Testis (tissue), 3 donors: Measurements from ENCODE around the gene NOC2L. TPM values are rescaled to one million over a fixed set of nuclear protein-coding genes. Genes with fewer than 3 reads are reported as not detected.

Experiments
- DNase-seq: peaks from one replicate; pipeline ENCODE4 v3.0.0-alpha.2; 2019
- H3K27ac ChIP-seq, 2 donors: fragments of 200-600 bp; sonication (generic); one replicate each; pipeline ENCODE4 v1.5.1; 2019
- H3K27me3 ChIP-seq: fragments of 200-600 bp; sonication (generic); one replicate; pipeline ENCODE4 v1.5.1; 2019
- H3K36me3 ChIP-seq: fragments of 200-600 bp; sonication (generic); one replicate; pipeline ENCODE4 v1.5.1; 2017; ENCODE audit warnings: low read depth; ENCODE audit errors: missing control alignments
- H3K4me1 ChIP-seq: fragments of 200-600 bp; sonication (generic); one replicate; pipeline ENCODE4 v1.5.1; 2019
- H3K4me3 ChIP-seq, 2 donors: fragments of 200-600 bp; sonication (generic); one replicate each; pipeline ENCODE4 v1.5.1; 2017 to 2019
- H3K9me3 ChIP-seq: fragments of 200-600 bp; sonication (generic); one replicate; pipeline ENCODE4 v1.5.1; 2017
- POLR2A ChIP-seq: fragments of 450-650 bp; IDR thresholded peaks from one replicate; pipeline ENCODE4 v1.6.1; 2017; ENCODE audit warnings: antibody characterized with exemption, mild to moderate bottlenecking, moderate library complexity
- WGBS, 2 donors: methylation state at CpG; one replicate each; pipeline ENCODE4 v1.1.5; 2018; 5-methylcytosine and 5-hydroxymethylcytosine counted together
- intact Hi-C: fragments of 100-400 bp; cut with DNase I; formaldehyde crosslinking; loops from one replicate; pipeline ENCODE4 v1.15.1; 2023; ENCODE audit warnings: low total_unique reads
- polyA plus RNA-seq: library from polyadenylated mRNA; stranded (reverse); fragments of 350-450 nt; fragmentation: Illumina TruSeq; extraction: RNeasy Lipid Tissue Mini Kit (QIAGEN cat#74804); gene quantifications from one replicate; pipeline ENCODE4 v1.2.3, GENCODE V29; 2014; ENCODE audit warnings: low read depth, low replicate concordance; ENCODE audit not compliant: insufficient read depth
- total RNA-seq, 2 donors: library from RNA; depleted of rRNA; stranded (reverse); fragments of >200 nt; gene quantifications; one replicate each; pipeline ENCODE4 v1.2.3, GENCODE V29; 2016
- TF ChIP-seq, protein P1 (sequence below), 3 experiments: fragments of 450-650 bp in 2 of 3; fragments of 200-600 bp in 1 of 3; sonication (generic) in 1 of 3; IDR thresholded peaks; one replicate each; pipeline ENCODE4 v1.5.1; 2016 to 2019; ENCODE audit warnings: antibody characterized with exemption in 3 of 3, mild to moderate bottlenecking in 2 of 3, moderate library complexity in 1 of 3

Gene NOC2L
- total and polyA plus RNA-seq, 3 donors from 2014 or later, result 78.3 to 94.0 (median 82.5) TPM

- Histone ChIP-seq H3K27me3 (no peaks in the 10 kb centered on the region), H3K36me3 (no peaks in the 10 kb centered on the region), H3K4me3 (peak overlapping the region; percentile 39 to 51), H3K9me3 (no peaks in the 10 kb centered on the region), H3K4me1 (peaks cover 22% of the 10 kb centered on the region), H3K27ac (no peak overlapping the region)
- 8% methylated on average over 63 of the region's 65 CpGs; no CpG with 5 or more reads in 1 of the 2 donors for WGBS, 2 donors
- no peak for TF ChIP-seq POLR2A
- TF ChIP-seq, protein P1, sequence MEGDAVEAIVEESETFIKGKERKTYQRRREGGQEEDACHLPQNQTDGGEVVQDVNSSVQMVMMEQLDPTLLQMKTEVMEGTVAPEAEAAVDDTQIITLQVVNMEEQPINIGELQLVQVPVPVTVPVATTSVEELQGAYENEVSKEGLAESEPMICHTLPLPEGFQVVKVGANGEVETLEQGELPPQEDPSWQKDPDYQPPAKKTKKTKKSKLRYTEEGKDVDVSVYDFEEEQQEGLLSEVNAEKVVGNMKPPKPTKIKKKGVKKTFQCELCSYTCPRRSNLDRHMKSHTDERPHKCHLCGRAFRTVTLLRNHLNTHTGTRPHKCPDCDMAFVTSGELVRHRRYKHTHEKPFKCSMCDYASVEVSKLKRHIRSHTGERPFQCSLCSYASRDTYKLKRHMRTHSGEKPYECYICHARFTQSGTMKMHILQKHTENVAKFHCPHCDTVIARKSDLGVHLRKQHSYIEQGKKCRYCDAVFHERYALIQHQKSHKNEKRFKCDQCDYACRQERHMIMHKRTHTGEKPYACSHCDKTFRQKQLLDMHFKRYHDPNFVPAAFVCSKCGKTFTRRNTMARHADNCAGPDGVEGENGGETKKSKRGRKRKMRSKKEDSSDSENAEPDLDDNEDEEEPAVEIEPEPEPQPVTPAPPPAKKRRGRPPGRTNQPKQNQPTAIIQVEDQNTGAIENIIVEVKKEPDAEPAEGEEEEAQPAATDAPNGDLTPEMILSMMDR (IDR thresholded peaks at IDR 0.05), result no peak
- DNase-seq, result no peak
- intact Hi-C loops, result no loop called here
Observed at GRCh38 chr1:925561-926421, 33.3 kb downstream of the NOC2L start.

DNA sequence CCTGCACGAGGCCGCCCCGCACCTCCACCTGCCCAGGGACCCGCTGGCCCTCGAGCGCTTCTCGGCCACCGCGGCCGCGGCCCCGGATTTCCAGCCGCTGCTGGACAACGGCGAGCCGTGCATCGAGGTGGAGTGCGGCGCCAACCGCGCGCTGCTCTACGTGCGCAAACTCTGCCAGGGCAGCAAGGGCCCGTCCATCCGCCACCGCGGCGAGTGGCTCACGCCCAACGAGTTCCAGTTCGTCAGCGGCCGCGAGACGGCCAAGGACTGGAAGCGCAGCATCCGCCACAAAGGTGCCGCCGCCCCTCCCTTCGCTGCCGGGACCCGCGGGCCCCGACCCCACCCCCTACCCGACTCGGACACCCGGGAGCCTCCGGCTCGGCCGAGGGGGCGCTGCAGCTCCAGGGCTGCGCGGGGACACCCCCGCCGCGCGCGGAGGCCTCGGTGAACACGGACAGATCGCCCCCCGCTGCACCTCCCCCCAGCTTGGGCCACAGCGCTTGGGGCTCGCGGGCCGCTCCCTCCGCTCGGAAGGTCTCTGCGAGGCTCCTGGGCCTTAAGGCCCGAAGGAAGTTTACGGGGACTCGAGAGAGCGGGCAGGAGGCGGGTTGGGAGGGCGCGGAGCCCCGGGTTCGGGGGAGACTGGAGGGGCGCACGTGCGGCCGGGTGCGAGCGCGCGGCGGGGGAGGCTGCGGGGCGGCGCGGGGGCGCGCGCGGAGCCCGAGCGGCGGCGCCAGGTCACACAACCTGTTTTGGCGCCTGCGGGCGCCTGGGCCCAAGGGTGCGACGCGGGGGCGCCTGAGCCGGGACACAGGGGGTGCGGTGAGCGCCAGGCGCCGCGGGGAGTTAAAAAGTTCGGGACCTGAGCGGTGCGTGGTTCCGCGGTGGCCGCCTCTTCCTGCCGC lies 34.1 kb downstream of the NOC2L start:
- peak; percentile 47 for DNase-seq
- H3K27me3 ChIP-seq, result no peaks in the 10 kb centered on the region
- no peaks in the 10 kb centered on the region for H3K9me3 ChIP-seq
- WGBS, 2 donors, result 2% methylated on average over 90 of the region's 120 CpGs; no CpG with 5 or more reads in 1 of the 2 donors
- H3K27ac ChIP-seq, result no peak overlapping the region
- H3K36me3 ChIP-seq, result no peaks in the 10 kb centered on the region
- intact Hi-C loops, result no loop called here
- no peak for TF ChIP-seq POLR2A
- TF ChIP-seq, protein P1 (IDR thresholded peaks at IDR 0.05), result no peak
- H3K4me1 ChIP-seq, result peaks cover 26% of the 10 kb centered on the region
- H3K4me3 ChIP-seq, result peak overlapping the region; percentile 51 to 56

DNA sequence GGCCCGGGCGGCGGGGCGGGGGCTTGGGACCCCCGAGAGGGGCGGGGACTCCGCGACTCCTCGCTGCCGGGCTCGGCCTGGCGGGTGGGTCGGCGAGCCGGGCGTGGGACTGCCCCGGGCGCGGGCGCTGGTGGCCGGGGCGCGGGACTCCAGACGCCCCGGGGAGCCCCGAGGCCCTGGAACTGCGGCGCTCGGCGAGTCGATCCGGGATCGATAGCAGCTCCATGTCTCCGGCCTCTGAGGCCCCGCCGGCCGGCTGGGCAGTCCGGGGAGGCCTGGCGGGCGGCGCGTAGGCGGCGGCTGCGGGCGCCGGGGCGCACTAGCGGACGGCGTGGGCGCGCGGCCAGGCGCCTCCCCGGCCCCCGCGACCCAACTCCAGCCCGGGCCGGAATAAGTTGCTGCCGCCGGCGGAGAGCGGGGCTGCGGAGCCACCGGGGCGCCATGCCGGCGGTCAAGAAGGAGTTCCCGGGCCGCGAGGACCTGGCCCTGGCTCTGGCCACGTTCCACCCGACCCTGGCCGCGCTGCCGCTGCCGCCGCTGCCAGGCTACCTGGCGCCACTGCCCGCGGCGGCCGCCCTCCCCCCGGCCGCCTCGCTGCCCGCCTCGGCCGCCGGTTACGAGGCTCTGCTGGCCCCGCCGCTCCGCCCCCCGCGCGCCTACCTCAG lies 34.9 kb downstream of the NOC2L start:
- DNase-seq, result no peak
- H3K36me3 ChIP-seq, result no peaks in the 10 kb centered on the region
- intact Hi-C loops, result no loop called here
- H3K27me3 ChIP-seq, result no peaks in the 10 kb centered on the region
- H3K4me1 ChIP-seq, result peaks cover 26% of the 10 kb centered on the region
- no peaks in the 10 kb centered on the region for H3K9me3 ChIP-seq
- peak overlapping the region; percentile 51 to 56 for H3K4me3 ChIP-seq
- TF ChIP-seq, protein P1 (IDR thresholded peaks at IDR 0.05), result no peak
- TF ChIP-seq POLR2A, result no peak
- H3K27ac ChIP-seq, result no peak overlapping the region
- WGBS, 2 donors, result 0% methylated on average over 91 of the region's 98 CpGs; no CpG with 5 or more reads in 1 of the 2 donors

DNA sequence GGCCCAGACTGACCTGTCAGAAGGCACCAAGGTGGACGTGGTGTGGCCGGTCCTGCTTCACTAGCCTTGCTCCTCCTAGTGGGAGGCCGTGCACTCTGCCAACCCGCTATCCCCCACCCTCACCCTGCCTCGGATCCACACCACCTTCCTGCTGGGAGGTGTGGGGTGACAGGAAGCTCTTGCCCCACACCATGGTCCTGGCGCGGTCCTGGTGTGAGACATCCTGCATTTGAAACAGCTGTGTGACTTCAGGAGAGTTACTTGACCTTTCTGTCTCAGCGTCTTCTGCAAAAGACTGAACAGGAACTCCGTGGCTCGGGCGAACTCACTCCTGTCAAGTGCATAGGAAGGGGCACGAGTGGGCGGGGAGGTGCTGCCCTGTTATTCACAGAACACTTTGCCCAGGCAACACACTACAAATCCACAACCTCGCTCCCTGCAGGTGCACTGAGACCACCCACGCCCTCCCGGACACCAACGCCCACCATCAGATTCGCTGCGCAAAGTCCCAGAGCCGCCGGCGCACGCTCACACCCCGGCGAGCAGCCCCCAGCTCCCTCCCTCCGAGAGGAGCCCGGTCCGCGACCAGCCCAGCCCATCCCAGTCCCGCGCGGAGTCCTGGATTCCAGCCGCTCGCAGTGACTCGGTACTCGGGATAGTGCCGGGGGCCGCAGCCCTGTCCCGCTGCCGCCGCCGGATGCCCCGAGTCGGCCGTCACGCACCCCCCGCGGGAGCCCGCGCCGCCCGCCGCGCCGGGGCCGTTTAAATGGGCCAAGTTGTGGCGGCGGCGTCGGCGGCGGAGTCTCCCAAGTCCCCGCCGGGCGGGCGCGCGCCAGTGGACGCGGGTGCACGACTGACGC lies 35.7 kb downstream of the NOC2L start, which contains the start of gene SAMD11:
Gene SAMD11, plus strand, starts transcription at position 793 of the 860 bp plus-strand sequence. CDS start 509 bp downstream, outside the sequence.
- H3K4me1 ChIP-seq, result peaks cover 26% of the 10 kb centered on the region
- H3K9me3 ChIP-seq, result no peaks in the 10 kb centered on the region
- TF ChIP-seq, protein P1 (IDR thresholded peaks at IDR 0.05), result no peak
- WGBS, 2 donors, result 7% methylated on average over 47 of the region's 72 CpGs; no CpG with 5 or more reads in 1 of the 2 donors
- no peaks in the 10 kb centered on the region for H3K27me3 ChIP-seq
- DNase-seq, result peak; percentile 89
- intact Hi-C loops, result no loop called here
- H3K4me3 ChIP-seq, result peak within 1 kb of the TSS; percentile 51 to 56
- no peak within 1 kb of the TSS for H3K27ac ChIP-seq
- H3K36me3 ChIP-seq, result no peaks in the 10 kb centered on the region
